Glomerular visceral epithelial cell (primary cell): ENCODE results near the gene KLHL36.
"Not testable (repeated sequence)": the region's sequence is repeated elsewhere in the genome, so short reads cannot be mapped to it uniquely, and the experiment has no call there.

Source experiments
- DNase-seq: peaks from one replicate; pipeline ENCODE4 v3.0.0-alpha.2; 2016; ENCODE audit errors: extremely low spot score

KLHL36 gene

DNA sequence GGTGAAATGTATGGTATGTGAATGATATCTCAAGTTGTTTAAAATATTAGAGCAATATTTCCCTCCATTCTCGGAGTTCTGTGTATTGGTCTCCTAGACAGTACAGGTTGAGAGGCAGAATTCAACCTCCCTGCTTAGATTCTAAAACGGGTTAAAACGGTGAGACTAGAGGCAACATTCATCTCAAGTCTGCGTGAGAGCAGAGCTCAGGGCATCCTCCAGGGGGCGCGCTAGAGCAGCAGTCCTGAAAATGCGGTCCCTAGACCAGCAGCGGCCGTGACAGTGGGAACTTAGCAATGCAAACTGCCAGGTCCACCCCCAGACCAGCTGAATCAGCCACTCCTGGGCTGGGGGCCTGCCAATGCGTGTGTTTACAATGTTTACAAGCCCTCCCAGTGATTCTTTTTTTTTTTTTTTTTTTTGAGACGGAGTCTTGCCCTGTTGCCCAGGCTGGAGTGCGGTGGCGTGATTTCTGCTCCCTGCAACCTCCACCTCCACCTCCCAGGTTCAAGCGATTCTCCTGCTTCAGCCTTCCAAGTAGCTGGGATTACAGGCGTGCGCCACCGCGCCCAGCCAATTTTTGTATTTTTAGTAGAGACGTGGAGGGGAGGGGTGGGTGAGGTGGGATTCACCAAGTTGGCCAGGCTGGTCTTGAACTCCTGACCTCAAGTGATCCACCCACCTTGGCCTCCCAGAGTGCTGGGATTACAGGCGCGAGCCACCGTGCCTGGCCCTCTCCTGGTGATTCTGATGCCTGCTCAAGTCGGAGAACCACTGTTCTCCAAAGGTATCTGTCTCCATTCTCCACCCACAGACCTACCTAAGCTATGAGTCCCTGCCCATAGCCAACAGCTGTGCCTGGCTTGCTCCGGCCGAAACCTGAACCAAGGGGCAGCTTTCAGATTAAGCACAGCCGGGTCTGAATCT is 24.2 kb downstream of the KLHL36 start:
- DNase-seq = peak; percentile 65

DNA sequence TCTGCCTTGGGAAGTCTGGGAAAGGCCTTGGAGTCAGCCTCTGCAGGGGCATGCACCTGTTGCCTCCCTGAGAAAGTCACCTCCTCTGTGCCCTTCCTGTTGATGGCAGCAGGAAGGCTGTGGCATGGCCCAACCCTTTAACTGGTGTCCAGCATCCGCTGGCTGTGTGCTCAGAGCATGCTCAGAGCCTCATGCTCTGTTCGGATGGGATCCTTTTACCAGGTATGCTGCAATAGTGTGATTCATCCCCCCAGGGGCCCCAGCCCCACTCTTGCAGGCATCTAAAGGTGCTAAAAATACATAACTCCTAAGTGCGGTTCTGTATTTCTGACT is 24.9 kb downstream of the KLHL36 start:
- peak; percentile 24 for DNase-seq

DNA sequence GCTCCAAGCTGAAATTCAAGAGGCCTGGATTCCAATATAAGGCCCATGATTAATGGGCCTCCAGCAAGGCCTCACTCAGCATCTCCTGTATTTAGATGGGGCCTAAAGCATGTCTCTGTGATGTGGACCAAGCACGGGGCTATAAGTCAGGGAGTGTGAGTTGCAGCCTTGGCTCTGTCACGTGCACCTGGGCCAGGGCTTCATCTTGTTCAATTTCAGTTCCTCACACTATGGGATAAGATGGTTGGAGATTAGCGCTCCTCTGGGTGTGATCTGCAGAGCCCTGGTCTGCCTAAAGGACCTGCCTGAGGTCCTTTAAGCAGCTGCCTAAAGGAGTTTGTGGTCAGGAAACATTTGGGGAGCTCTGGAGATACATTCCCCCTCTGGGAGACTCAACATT is 25.2 kb downstream of the KLHL36 start:
- no peak for DNase-seq

DNA sequence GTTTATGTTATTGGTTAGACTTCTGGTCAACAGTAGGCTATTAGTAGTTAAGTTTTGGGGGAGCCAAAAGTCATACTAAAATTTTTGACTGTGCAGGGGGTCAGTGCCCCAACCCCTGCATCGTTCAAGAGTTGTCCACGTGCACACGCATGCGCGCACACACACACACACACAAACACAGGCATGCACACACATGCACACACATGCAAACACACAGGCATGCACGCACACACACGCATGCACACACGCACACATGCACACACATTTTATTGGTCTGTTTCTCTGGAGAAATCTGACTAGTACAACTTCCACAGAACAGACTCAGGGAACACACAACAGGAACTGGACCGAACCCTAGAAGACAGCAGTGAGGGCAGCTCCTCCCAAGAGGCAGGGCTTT is 27.1 kb downstream of the KLHL36 start:
- no peak for DNase-seq

DNA sequence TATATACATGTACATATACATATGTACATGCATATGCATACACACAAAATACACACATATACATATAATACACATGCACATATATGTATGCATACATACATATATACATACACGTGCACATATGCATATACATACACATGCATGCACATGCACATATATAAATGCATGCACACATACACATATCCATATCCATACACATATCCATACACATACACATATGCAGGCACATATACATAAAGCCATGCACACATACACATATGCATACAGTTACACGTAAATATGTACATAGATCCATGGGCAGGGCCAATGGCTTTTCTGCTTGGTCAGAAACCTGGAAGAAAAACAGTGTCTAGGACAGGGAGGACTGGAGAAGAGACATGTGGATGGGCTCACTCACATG is 27.6 kb downstream of the KLHL36 start:
- no peak for DNase-seq

DNA sequence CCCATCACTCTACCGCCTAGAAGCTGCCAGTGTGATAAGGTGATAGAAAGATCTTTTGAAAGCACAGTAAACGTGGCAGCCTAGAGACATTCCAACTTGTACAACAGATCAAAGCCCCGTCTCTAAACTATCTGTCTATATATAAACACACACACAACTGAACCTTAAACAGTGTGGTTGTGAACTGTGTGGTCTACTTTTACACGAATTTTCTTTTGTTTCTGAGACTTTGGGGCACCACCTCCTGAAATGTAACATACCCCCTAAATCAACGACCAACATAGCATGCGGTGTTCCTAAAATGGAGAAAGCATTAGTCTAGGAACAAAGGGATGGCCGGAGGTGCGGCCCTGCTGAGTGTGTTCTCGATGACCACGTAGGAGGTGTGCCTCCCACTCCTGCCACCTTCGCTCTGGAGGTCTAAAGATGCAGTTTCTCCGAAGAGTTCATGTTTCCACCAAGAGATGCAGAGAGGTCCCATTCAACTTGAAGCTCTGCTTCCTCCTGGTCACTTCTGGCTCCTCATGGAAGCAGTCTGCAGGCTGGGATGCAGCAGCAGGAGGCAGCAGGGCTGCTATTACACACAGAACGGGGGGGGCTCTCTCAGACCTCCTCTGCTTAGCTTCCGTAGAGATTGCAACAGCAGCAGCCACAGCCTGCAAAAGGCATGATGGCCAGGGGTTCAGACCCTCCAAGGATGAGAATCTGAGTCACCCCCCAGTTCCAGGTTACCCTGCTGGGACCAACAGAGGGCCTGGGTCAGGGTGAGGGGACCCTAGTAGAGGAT is 28.9 kb downstream of the KLHL36 start:
- no peak for DNase-seq

DNA sequence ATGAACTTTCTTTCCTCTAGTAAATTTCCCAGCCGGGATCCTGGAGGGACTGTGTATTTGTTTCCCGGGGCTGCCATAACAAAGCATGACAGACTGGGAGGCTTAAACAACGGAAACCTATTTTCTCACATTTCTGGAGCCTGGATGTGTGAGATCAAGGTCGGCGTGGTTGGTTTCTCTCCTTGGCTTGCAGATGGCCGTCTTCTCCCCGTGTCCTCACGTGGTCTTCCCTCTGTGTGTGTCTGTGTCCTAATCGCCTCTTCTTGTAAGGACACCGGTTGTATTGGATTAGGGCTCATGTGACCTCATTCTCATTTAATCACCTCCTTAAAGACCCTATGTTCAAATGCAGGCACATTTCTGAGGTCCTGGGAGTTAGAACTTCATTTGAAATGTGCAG is 29.5 kb downstream of the KLHL36 start:
- no peak for DNase-seq

DNA sequence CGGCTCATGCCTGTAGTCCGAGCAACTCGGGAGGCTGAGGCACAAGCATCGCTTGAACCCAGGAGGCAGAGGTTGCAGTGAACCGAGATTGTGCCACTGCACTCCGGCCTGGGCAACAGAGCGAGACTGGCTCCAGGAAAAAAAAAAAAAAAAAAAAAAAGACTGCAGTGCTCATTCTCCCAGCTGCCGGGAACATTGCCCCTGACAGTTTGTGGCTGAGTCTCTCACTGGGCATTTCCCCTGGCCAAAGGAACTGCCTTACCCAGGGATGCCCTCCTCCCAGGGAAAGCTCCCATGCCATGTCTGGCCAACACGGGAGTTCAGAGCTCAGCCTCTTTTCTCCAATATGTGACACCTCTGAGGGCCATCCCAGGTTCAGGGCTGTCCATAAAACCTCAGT is 30.2 kb downstream of the KLHL36 start:
- peak; percentile 28 for DNase-seq

DNA sequence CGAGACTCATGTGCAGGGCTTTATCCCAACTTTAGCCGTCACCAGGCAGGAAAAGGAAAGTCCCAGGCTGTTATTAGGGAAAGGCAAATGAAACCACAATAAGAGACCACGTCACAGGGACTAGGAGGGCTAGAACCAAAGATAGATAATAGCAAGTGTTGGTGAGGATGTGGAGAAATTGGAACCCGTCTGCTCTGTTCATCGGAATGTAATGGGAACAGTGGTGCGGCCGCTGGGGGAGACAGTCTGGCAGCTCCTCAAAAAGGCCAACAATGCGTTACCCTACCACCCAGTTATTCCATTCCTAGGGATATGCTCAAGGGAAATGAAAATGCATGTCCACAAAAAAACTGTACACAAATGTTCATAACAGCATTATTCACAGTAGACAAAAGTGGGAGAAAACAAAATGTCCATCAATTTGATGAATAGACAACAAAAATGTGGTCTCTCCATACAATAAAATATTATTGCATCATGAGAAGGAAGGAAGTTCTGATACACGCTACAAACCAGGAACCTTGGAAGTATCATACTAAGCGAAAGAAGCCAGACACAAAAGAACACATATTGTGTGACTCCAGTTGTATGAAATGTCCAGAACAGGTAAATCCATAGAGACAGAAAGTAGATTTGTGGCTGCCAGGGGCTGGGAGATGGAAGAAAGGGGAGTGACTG is 32.0 kb downstream of the KLHL36 start:
- no peak for DNase-seq

DNA sequence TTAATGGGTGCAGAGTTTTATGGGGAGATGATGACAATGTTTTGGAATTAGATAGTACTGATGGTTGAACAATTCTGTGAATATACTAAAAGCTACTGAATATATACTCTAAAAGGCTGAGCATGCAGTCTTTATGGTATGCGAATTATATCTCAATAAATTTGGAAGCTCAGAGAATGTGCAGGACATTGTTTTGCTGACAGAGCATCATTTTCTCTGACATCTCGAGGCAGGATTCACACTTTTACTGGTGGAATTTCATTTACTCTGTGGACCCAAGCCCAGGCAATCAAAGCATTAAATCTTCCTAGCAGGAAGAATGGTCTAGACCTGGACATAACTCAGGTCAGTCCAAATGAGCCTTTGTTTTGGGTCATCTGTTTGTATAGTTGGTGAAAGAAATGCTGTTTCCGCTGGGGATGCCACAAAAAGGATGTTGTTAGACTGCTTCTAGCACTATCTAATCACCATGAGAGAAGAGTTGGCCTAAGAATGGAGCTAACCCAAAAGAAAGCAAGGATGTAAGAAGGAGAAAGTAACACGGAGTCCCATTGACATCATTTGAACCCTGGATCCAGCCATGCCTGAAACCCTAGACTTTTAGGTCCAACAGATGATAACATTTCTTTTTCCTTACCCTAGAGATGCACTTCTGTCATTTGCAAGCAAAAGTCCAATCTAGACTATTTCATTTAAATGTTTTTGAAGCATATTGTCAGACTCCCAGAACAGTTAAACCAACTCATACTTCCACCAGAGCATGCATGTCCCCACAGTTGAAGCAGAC is 32.7 kb downstream of the KLHL36 start:
- no peak for DNase-seq

DNA sequence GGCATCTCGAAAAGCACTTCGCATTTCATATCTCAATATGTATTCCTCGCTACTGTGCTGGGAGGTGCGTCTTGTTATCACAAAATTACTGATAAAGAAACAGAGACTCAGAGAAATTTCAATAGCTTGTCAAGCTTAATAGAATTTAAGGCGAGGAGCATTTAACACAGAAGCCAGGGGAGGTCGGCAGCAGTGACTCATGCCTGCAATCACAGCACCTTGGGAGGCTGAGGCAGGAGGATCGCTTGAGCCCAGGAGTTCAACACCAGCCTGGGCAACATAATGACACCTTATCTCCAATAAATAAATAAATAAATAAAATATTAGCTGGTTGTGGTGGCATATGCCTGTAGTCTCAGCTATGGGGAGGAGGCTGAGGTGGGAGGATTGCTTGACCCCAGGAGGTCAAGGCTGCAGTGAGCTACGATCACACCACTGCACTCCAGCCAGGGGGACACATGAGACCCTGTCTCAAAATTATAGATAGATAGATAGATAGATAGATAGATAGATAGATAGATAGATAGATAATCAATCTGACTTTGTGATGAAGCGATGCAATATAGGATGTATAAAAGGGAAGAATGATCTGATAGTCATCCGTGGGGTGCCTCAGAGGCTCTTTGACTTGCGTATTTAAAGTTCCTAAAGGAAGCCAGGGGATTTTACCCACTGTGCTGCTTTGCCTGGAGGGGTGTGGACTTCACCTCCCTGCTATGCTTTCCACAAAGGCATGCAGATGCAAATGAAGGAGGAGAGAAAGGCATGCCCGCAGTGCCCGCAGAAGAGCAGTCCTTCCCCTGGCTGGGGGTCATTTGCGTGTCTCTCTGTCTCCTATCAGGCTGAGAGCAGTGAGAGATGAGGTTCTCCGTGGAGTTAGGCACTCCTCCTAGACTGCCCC is 35.6 kb downstream of the KLHL36 start:
- DNase-seq = no peak

DNA sequence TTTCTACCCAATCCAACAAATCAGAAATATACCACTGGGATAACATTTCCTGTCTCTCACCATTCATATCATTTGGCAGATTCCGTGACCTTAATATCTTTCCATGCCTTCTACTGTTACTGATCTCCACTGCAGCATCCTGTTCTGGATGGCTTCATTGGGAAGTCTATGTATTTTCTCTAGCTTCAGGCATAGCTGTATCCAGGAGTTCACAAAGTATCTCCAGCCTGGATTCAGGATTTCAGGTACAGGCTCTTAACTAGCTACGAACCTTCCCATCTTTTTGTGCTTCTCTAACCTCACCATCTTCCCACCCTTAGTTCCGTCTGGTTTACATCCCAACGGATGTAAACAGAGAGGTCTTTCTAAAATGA is 36.3 kb downstream of the KLHL36 start:
- no peak for DNase-seq

DNA sequence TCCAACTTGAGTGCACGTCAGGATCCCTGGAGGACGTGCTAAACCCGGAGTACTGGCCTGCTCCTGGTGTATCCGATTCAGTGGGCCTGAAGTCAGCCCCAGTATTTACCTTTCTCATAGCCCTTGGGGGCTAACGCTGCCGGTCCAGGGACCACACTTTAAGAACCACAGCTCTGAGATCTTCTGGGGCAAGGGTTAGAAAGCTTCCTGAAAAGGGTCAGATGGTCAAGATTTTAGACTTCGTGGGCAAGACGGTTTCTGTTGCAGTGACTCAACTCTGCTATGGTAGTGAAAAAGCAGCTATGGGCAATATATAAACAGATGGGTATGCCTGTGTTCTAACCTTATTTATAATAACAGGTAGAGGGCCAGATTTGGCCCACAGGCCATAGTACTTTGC is 36.9 kb downstream of the KLHL36 start:
- DNase-seq = no peak

DNA sequence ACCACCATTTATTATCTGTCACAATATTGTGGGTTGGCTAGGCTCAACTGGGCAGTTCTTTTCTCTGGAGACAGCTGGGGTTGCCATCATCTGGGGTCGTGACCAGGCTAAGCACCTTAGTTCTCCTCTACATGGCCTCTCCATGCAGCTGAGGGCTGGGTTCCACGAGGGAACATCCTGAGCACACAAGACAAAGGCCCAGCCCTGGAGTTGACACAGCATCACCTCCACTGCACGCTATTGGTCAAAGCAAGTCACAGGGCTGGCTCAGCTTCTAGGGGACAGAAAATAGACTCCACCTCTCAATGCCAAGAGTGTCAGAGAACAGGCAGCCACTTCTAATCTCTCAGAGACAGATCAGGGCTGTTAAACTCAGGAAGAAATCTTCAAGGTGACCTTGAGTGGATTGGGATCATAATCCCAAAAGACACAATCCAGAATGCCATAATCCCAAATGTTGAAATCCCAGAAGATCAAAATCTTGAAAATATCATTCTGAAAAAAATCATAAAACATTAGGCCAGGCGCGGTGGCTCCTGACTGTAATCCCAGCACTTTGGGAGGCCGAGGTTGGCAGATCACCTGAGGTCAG is 38.5 kb downstream of the KLHL36 start:
- no peak for DNase-seq

DNA sequence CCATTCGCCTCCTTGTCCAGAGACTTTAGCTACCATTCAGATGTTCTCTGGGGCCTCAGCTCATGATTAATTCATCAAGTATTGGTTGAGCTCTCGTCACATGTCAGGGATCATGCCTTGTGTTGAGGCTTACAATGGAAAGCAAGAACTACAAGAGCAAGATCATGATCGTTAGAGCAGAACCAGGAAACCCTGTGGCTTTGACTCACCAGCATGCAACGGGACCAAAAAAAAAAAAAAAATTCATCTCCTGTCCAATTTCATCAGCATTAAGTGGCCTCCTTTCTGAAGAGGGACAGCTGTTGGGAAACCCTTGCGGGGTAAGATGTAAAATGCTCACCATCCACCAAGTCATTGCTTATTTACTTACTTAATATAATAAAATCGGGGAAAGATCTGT is 39.4 kb downstream of the KLHL36 start:
- DNase-seq = peak; percentile 93

DNA sequence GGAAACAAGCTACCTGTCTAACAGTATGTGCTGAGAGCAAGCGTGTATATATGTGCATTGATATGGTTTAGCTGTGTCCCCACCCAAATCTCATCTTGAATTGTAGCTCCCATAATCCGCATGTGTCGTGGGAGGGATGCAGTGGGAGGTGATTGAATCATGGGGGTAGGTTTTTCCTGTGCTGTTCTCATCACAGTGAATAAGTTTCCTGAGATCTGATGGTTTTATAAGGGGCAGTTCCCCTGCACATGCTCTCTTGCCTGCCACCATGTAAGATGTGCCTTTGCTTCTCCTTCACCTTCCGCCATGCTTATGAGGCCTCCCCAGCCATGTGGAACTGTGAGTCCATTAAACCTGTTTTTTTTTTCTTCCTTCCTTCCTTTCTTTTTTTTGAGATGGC is 39.9 kb downstream of the KLHL36 start:
- DNase-seq = not testable (repeated sequence)

DNA sequence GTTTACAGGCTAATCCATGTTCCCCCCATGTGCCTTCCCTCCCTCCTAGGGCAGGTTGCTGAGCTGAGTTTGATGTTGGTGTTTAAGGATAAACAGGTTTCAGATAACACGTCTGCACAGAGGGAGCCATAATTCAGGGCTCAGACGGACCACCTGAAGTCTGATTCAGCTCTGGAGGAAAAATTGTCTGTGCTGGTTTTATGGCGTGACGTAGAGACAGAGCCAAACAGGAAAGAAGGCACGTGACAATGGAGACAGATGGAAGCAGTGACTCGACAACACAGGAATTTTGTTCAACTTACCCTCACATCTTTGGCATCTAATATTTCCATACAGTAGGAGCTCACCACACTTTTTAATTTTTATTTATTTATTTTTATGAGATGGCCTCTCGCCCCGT is 40.8 kb downstream of the KLHL36 start:
- DNase-seq = peak; percentile 76

DNA sequence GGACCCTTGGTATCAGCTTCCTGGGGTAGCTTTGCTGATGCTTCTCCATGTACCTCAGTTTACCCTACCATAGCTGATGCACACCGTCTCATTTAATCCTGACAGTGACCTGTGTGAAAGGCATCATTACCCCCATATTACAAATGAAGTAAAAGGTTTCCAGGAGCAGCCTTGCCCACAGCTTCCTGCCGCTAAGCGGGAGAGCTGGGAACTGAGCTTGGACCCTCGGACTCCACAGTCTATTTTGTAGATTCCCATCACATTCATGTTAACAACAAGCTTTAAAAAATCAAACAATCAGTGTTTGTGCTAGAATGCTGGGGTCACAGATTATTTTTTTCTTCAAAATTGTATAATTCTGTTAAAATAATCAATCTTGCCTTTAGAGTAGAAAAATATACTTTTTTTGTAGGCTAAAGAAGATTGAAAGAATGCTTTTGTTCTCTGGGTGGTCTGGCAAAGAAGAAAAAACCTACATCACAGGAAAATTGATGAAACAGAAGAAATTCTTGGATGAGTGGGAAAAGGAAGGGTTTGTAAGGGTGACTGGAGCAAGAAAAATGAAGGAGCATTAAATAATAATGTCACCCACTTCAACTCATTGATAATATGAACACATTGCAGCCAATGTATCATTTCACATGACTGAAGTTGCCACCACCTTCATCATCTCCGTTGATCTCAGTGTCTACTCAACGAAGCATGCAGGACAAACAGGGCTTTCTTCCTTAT is 41.9 kb downstream of the KLHL36 start:
- no peak for DNase-seq

DNA sequence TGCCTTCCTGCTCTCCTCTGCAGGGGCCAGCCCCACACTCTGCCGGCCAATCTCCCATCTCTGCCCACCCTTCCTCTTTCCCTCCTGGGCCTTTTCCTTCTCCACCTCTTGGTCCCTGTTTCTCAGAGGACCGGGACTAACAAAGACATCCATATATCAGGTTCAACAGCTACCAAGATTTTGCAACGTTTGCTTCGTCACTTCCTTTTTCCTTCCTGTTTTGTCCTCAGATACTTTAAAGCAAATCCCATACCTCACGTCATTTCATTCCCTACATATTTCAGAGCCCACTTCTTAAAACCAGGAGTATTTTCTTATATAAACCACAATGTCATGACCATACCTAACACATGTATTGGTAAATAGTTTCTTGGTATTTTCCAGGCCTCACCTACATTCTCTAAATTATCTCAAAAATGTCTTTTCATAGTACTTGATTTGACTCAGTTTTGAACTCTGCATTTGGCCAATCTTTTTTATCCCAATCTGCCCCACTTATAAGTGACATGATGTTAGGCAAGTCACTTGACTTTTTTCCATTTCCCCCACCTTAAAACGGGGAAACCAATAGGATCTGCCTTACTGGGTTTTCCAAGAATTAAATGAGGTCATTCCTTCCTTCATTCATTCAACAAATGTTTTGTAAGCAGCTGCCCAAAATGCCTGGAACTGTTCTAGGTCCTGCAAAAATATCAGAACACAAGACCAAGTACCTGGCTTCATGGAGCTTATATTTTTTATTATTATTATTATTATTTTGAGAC is 44.3 kb downstream of the KLHL36 start:
- DNase-seq = no peak
